CD14-positive monocyte (primary cell): Measurements from ENCODE around the gene HAND1. TPM values are rescaled to one million over a fixed set of nuclear protein-coding genes. Genes with fewer than 3 reads are reported as not detected.
"Not testable (repeated sequence)": the region's sequence is repeated elsewhere in the genome, so short reads cannot be mapped to it uniquely, and the experiment has no call there.

Experiments used
- DNase-seq, 3 donors: peaks; one replicate each; pipeline ENCODE4 v3.0.0-alpha.2; 2011 to 2022
- H2AFZ ChIP-seq: 2 replicates; pipeline ENCODE4 v1.6.0; 2012; ENCODE audit warnings: mild to moderate bottlenecking, low read depth, low read length, inconsistent platforms; ENCODE audit not compliant: insufficient read depth, poor library complexity, severe bottlenecking
- H3K27ac ChIP-seq, 2 donors: 1 replicate in 1 of 2; 2 replicates in 1 of 2; pipeline ENCODE4 v1.5.1; 2012 to 2013; ENCODE audit warnings: low read length in 2 of 2, control low read depth in 1 of 2, inconsistent platforms in 1 of 2, low read depth in 1 of 2, mild to moderate bottlenecking in 1 of 2
- H3K27me3 ChIP-seq, 2 donors: one replicate each; pipeline versions ENCODE4 v1.6.0 to v1.6.1; 2011 to 2013; ENCODE audit warnings: low read length in 2 of 2; ENCODE audit not compliant: control insufficient read depth in 2 of 2, insufficient read depth in 2 of 2
- H3K36me3 ChIP-seq, 2 donors: replicated peaks in 1 of 2; 1 replicate in 1 of 2; 2 replicates in 1 of 2; pipeline versions ENCODE4 v1.5.1 to v1.6.1; 2012 to 2013; ENCODE audit warnings: low read length in 2 of 2, control low read depth in 1 of 2, inconsistent platforms in 1 of 2, mild to moderate bottlenecking in 1 of 2; ENCODE audit not compliant: insufficient read depth in 2 of 2, control insufficient read depth in 1 of 2
- H3K4me1 ChIP-seq, 2 donors: 1 replicate in 1 of 2; 2 replicates in 1 of 2; pipeline versions ENCODE4 v1.5.1 to v1.6.1; 2012 to 2013; ENCODE audit warnings: low read length in 2 of 2, control low read depth in 1 of 2, inconsistent platforms in 1 of 2, mild to moderate bottlenecking in 1 of 2, moderate library complexity in 1 of 2; ENCODE audit not compliant: insufficient read depth in 2 of 2, control insufficient read depth in 1 of 2
- H3K4me2 ChIP-seq: replicated peaks from 2 replicates; pipeline ENCODE3; 2012; ENCODE audit warnings: low read length, moderate library complexity, mild to moderate bottlenecking; ENCODE audit not compliant: poor library complexity, severe bottlenecking; ENCODE audit errors: extremely low read depth
- H3K4me3 ChIP-seq, 3 experiments: fragments of 200-600 bp in 1 of 3; sonication (generic) in 1 of 3; replicated peaks in 1 of 3; 1 replicate in 2 of 3; 2 replicates in 1 of 3; pipeline ENCODE4 v1.5.1; 2011 to 2013; ENCODE audit warnings: low read length in 3 of 3, mild to moderate bottlenecking in 3 of 3, control low read depth in 2 of 3, low read depth in 2 of 3, inconsistent platforms in 1 of 3, moderate library complexity in 1 of 3
- H3K79me2 ChIP-seq: 2 replicates; pipeline ENCODE4 v1.6.0; 2012; ENCODE audit warnings: mild to moderate bottlenecking, control low read depth, inconsistent platforms, low read length, moderate library complexity; ENCODE audit not compliant: insufficient read depth
- H3K9ac ChIP-seq: 2 replicates; pipeline ENCODE4 v1.6.0; 2017; ENCODE audit warnings: low read length, mild to moderate bottlenecking; ENCODE audit not compliant: insufficient read depth, poor library complexity, severe bottlenecking
- H3K9me3 ChIP-seq, 2 donors: replicated peaks in 1 of 2; 1 replicate in 1 of 2; 2 replicates in 1 of 2; pipeline versions ENCODE4 v1.5.1 to v1.6.1; 2012 to 2013; ENCODE audit warnings: low read length in 2 of 2, control low read depth in 1 of 2; ENCODE audit not compliant: control insufficient read depth in 1 of 2, insufficient read depth in 1 of 2
- H4K20me1 ChIP-seq: 2 replicates; pipeline ENCODE4 v1.6.0; 2012; ENCODE audit warnings: mild to moderate bottlenecking, low read length, control low read depth, moderate library complexity; ENCODE audit not compliant: insufficient read depth
- H3K27ac Mint-ChIP-seq, 7 donors: one replicate each; pipeline ENCODE4 v1.8.0; 2020; ENCODE audit warnings: mild to moderate bottlenecking in 7 of 7, mixed read lengths in 7 of 7, moderate library complexity in 6 of 7, inconsistent platforms in 2 of 7
- H3K27me3 Mint-ChIP-seq, 3 donors: one replicate each; pipeline ENCODE4 v1.8.0; 2021 to 2022; ENCODE audit warnings: low read depth in 3 of 3, mild to moderate bottlenecking in 3 of 3, mixed read lengths in 3 of 3, moderate library complexity in 3 of 3, inconsistent platforms in 1 of 3
- H3K36me3 Mint-ChIP-seq, 2 donors: one replicate each; pipeline ENCODE4 v1.8.0; 2020; ENCODE audit warnings: mixed read lengths in 2 of 2, inconsistent platforms in 1 of 2, mild to moderate bottlenecking in 1 of 2
- H3K4me1 Mint-ChIP-seq: one replicate; pipeline ENCODE4 v1.8.0; 2020; ENCODE audit warnings: mild to moderate bottlenecking, mixed read lengths
- H3K4me3 Mint-ChIP-seq, 2 donors: one replicate each; pipeline ENCODE4 v1.8.0; 2020; ENCODE audit warnings: mild to moderate bottlenecking in 2 of 2, mixed read lengths in 2 of 2, moderate library complexity in 1 of 2
- H3K9me3 Mint-ChIP-seq, 7 donors: one replicate each; pipeline ENCODE4 v1.8.0; 2020 to 2022; ENCODE audit warnings: mixed read lengths in 7 of 7, mild to moderate bottlenecking in 6 of 7, moderate library complexity in 6 of 7, inconsistent platforms in 2 of 7
- WGBS: methylation state at CpG from one replicate; pipeline ENCODE4 v1.1.5; 2013; ENCODE audit warnings: missing lambda C conversion rate; ENCODE audit not compliant: insufficient coverage; 5-methylcytosine and 5-hydroxymethylcytosine counted together
- intact Hi-C, 2 donors: fragments of 100-400 bp; cut with micrococcal nuclease; formaldehyde crosslinking; loops; one replicate each; pipeline versions ENCODE4 v1.15.0 to v1.15.1; 2023
- polyA plus RNA-seq, 3 donors: library from polyadenylated mRNA; depleted of rRNA in 1 of 3; unstranded in 2 of 3; stranded (reverse) in 1 of 3; fragments of 300-500 nt in 2 of 3; fragments of >200 nt in 1 of 3; fragmentation: Illumina TruSeq in 2 of 3; gene quantifications; 1 replicate in 2 of 3; 2 replicates in 1 of 3; pipeline ENCODE4 v1.2.3, GENCODE V29; 2012 to 2021
- TF ChIP-seq, protein P1 (sequence below): fragments of 200-600 bp; IDR thresholded peaks from one replicate; pipeline ENCODE4 v1.8.0; 2022; ENCODE audit warnings: antibody characterized with exemption, mild to moderate bottlenecking

Gene HAND1
- polyA plus RNA-seq, 3 donors = not detected

DNA sequence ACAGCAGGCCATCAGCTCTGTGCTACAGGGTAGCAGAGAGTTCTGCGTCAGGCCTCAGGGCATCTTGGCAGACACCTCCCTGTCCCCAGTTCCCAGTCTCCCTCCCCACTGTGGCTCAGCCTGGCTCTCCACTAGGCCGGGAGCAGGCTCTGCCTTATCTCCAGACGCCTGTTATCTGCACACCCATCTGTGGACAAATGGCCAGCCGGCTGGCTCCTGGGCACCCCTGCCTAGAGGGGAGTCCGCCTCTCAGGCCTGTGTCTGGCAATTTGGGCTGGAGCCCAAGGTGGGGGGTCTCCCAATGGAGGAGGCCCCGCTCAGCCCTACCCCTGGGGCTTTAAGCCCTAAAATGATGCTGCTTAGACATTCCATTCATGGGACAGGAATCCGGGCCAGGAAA lies 39.2 kb upstream of the HAND1 start:
- H3K4me1 ChIP-seq = no peaks in the 10 kb centered on the region
- Mint-ChIP-seq H3K4me3 (no peak overlapping the region), H3K4me1 (peaks cover 10% of the 10 kb centered on the region), H3K27me3 (peaks cover 19 to 27% (median 24%) of the 10 kb centered on the region in 3 donors), H3K27ac (no peak overlapping the region), H3K36me3 (no peaks in the 10 kb centered on the region), H3K9me3 (no peaks in the 10 kb centered on the region)
- intact Hi-C loops = no loop called here
- peaks cover 0 to 11% of the 10 kb centered on the region in 2 donors for H3K27me3 ChIP-seq
- H3K9me3 ChIP-seq = no peaks in the 10 kb centered on the region
- no peaks in the 10 kb centered on the region for H3K79me2 ChIP-seq
- TF ChIP-seq, protein P1, sequence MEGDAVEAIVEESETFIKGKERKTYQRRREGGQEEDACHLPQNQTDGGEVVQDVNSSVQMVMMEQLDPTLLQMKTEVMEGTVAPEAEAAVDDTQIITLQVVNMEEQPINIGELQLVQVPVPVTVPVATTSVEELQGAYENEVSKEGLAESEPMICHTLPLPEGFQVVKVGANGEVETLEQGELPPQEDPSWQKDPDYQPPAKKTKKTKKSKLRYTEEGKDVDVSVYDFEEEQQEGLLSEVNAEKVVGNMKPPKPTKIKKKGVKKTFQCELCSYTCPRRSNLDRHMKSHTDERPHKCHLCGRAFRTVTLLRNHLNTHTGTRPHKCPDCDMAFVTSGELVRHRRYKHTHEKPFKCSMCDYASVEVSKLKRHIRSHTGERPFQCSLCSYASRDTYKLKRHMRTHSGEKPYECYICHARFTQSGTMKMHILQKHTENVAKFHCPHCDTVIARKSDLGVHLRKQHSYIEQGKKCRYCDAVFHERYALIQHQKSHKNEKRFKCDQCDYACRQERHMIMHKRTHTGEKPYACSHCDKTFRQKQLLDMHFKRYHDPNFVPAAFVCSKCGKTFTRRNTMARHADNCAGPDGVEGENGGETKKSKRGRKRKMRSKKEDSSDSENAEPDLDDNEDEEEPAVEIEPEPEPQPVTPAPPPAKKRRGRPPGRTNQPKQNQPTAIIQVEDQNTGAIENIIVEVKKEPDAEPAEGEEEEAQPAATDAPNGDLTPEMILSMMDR = no peak
- no peaks in the 10 kb centered on the region for H3K36me3 ChIP-seq
- DNase-seq = no peak
- H3K9ac ChIP-seq = no peak overlapping the region
- H3K27ac ChIP-seq = no peak overlapping the region
- H3K4me2 ChIP-seq = no peak overlapping the region
- no peaks in the 10 kb centered on the region for H4K20me1 ChIP-seq
- 100% methylated on average over 1 of the region's 7 CpGs for WGBS
- no peak overlapping the region for H3K4me3 ChIP-seq
- H2AFZ ChIP-seq = no peak overlapping the region

DNA sequence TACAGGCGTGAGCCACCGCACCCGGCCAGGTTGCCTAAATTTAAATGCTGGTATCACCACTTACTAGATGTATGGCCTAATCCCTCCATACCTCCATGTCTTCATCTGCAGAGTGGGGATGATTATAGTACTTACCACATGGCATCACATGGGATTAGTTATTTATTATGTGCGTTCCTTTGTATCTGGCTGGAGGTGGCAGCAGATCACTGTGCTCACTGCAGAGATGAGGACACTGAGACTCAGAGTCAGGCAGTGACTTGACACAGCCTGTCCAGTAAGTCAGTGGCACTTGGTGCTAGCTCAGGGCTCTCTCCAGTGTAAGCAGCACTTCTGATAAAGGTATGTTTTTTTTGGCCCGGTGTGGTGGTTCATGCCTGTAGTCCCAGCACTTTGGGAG lies 38.4 kb upstream of the HAND1 start:
- Mint-ChIP-seq H3K27me3 (peaks cover 17 to 22% (median 19%) of the 10 kb centered on the region in 3 donors), H3K27ac (no peak overlapping the region), H3K4me3 (no peak overlapping the region), H3K9me3 (no peaks in the 10 kb centered on the region), H3K36me3 (no peaks in the 10 kb centered on the region), H3K4me1 (peaks cover 10% of the 10 kb centered on the region)
- no peaks in the 10 kb centered on the region for H4K20me1 ChIP-seq
- no CpG with 5 or more reads among the region's 5 CpGs for WGBS
- no peak overlapping the region for H2AFZ ChIP-seq
- no peaks in the 10 kb centered on the region for H3K36me3 ChIP-seq
- H3K27ac ChIP-seq = no peak overlapping the region
- no peaks in the 10 kb centered on the region for H3K9me3 ChIP-seq
- no peak overlapping the region for H3K4me3 ChIP-seq
- intact Hi-C loops = no loop called here
- peaks cover 0 to 11% of the 10 kb centered on the region in 2 donors for H3K27me3 ChIP-seq
- TF ChIP-seq, protein P1 = no peak
- H3K9ac ChIP-seq = no peak overlapping the region
- no peak for DNase-seq
- H3K4me1 ChIP-seq = no peaks in the 10 kb centered on the region
- no peak overlapping the region for H3K4me2 ChIP-seq
- H3K79me2 ChIP-seq = no peaks in the 10 kb centered on the region

DNA sequence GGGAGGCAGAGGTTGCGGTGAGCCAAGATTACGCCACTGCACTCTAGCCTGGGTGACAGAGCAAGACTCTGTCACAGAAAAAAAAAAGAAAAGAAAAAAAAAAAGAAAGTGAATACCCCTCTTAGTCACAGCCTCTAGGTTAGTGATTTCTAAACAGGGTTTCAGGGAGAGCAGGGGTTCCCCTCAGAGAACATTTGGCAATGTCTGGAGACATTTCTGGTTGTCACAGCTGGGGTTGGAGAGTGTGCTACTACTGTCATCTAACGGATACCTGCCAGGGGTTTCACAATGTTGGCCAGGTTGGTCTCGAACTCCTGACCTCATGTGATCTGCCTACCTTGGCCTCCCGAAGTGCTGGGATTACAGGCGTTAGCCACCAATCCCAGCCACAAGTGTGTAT lies 37.5 kb upstream of the HAND1 start:
- not testable (repeated sequence) for H3K27ac Mint-ChIP-seq, H3K27me3 ChIP-seq

More for the DNA sequence above, 37.5 kb upstream of the HAND1 start:
- H3K4me2 ChIP-seq, H3K36me3 Mint-ChIP-seq, H3K9ac ChIP-seq, H3K79me2 ChIP-seq, H3K4me1 Mint-ChIP-seq, H3K36me3 ChIP-seq, intact Hi-C loops, H3K27ac ChIP-seq, H3K9me3 ChIP-seq, DNase-seq, H2AFZ ChIP-seq, H3K4me3 ChIP-seq, H3K4me3 Mint-ChIP-seq, H4K20me1 ChIP-seq, H3K4me1 ChIP-seq, H3K9me3 Mint-ChIP-seq: not testable (repeated sequence)
- WGBS = 87% methylated on average over 3 of the region's 6 CpGs
- H3K27me3 Mint-ChIP-seq = peaks cover 9 to 13% (median 9%) of the 10 kb centered on the region in 3 donors
